MG63 (cell line): ENCODE measurements around the gene FBLN7. TPM values are rescaled to one million over a fixed set of nuclear protein-coding genes. Genes with fewer than 3 reads are reported as not detected.
"Not testable (repeated sequence)": the region's sequence is repeated elsewhere in the genome, so short reads cannot be mapped to it uniquely, and the experiment has no call there.

Experiments
- DNase-seq: peaks from one replicate; pipeline ENCODE4 v3.0.0-alpha.2; 2020
- H3K27me3 ChIP-seq: fragments of 250-450 bp; sonication (Bioruptor Pico); 2 replicates; pipeline ENCODE4 v1.5.1; 2020; ENCODE audit warnings: mild to moderate bottlenecking, moderate library complexity
- H3K36me3 ChIP-seq: fragments of 250-450 bp; sonication (Bioruptor Pico); 2 replicates; pipeline ENCODE4 v1.5.1; 2020; ENCODE audit warnings: mild to moderate bottlenecking, moderate library complexity
- H3K4me3 ChIP-seq: fragments of 250-450 bp; sonication (Bioruptor Pico); 2 replicates; pipeline ENCODE4 v1.5.1; 2020; ENCODE audit warnings: mild to moderate bottlenecking, moderate library complexity
- H3K9me3 ChIP-seq: fragments of 250-450 bp; sonication (Bioruptor Pico); 2 replicates; pipeline ENCODE4 v1.5.1; 2020; ENCODE audit warnings: mild to moderate bottlenecking, moderate library complexity
- total RNA-seq: library from RNA; depleted of rRNA; stranded (reverse); fragments of >200 nt; shearing (Covaris generic); gene quantifications from 2 replicates; pipeline ENCODE4 v1.2.3, GENCODE V29; 2014; ENCODE audit warnings: low replicate concordance

FBLN7 gene
- total RNA-seq, 1 experiment from 2014 or later: not detected

- Histone ChIP-seq H3K27me3 (no peaks in the 10 kb centered on the region), H3K9me3 (peaks cover 4% of the 10 kb centered on the region), H3K36me3 (no peaks in the 10 kb centered on the region), H3K4me3 (peak overlapping the region; percentile 37)
- DNase-seq: no peak
Measured at GRCh38 chr2:112137516-112138158, 548 bp upstream of the FBLN7 start.

DNA sequence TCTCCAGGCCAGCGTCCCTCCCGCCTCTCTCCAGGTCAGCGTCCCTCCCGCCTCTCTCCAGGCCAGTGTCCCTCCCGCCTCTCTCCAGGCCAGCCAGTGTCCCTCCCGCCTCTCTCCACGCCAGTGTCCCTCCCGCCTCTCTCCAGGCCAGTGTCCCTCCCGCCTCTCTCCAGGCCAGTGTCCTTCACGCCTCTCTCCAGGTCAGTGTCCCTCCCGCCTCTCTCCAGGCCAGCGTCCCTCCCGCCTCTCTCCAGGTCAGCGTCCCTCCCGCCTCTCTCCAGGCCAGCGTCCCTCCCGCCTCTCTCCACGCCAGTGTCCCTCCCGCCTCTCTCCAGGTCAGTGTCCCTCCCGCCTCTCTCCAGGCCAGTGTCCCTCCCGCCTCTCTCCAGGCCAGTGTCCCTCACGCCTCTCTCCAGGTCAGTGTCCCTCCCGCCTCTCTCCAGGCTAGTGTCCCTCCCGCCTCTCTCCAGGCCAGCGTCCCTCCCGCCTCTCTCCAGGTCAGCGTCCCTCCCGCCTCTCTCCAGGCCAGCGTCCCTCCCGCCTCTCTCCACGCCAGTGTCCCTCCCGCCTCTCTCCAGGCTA, 939 bp downstream of the FBLN7 start:
- not testable (repeated sequence) for DNase-seq, H3K27me3 ChIP-seq, H3K9me3 ChIP-seq, H3K36me3 ChIP-seq, H3K4me3 ChIP-seq

GRCh38 chr2:112139661-112140204, 1.5 kb downstream of the FBLN7 start:
- H3K4me3 ChIP-seq, DNase-seq, H3K36me3 ChIP-seq, H3K27me3 ChIP-seq, H3K9me3 ChIP-seq: not testable (repeated sequence)

- Histone ChIP-seq H3K27me3 (no peaks in the 10 kb centered on the region), H3K9me3 (no peaks in the 10 kb centered on the region), H3K36me3 (no peaks in the 10 kb centered on the region), H3K4me3 (no peak overlapping the region)
- no peak for DNase-seq
Measured at GRCh38 chr2:112140205-112140802, 2.1 kb downstream of the FBLN7 start.

- Histone ChIP-seq H3K9me3 (no peaks in the 10 kb centered on the region), H3K4me3 (no peak overlapping the region), H3K27me3 (no peaks in the 10 kb centered on the region), H3K36me3 (no peaks in the 10 kb centered on the region)
- DNase-seq: no peak
Measured at GRCh38 chr2:112140899-112141625, 2.9 kb downstream of the FBLN7 start.

GRCh38 chr2:112141626-112142007, 3.4 kb downstream of the FBLN7 start:
- no peaks in the 10 kb centered on the region for H3K36me3 ChIP-seq
- H3K4me3 ChIP-seq: no peak overlapping the region
- no peaks in the 10 kb centered on the region for H3K27me3 ChIP-seq
- no peaks in the 10 kb centered on the region for H3K9me3 ChIP-seq
- no peak for DNase-seq

DNA sequence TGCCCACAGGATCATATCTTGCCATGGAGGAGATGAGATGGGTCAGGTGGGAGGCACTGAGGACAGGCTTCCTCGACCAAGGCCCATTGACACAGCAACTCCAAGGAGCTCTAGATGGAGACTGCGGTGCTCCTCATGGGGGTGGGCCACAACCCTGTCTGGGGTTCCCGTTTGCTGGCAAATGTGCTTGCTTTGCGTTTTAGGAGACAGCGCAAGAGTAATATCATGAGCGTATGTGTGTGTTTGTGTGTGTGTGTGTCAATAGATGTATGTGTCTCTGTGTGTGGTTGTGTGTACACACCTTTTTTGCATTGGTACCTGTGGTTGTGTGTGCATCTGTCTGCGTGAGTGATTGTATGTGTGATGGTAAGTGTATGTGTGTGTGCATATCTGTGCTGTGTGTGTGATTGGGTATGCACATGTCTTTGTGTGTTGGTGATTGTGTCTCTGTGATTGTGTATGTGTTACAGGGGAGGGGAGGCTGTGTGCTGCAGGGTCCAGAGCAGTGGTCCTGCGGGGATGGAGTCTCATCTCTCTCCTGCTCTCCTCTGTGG, 4.4 kb downstream of the FBLN7 start:
- no peak overlapping the region for H3K4me3 ChIP-seq
- DNase-seq: no peak
- no peaks in the 10 kb centered on the region for H3K9me3 ChIP-seq
- no peaks in the 10 kb centered on the region for H3K27me3 ChIP-seq
- H3K36me3 ChIP-seq: no peaks in the 10 kb centered on the region

- H3K36me3 ChIP-seq: no peaks in the 10 kb centered on the region
- H3K27me3 ChIP-seq: no peaks in the 10 kb centered on the region
- H3K4me3 ChIP-seq: no peak overlapping the region
- DNase-seq: no peak
- H3K9me3 ChIP-seq: no peaks in the 10 kb centered on the region
Measured at GRCh38 chr2:112143150-112143549, 5.0 kb downstream of the FBLN7 start.

GRCh38 chr2:112144966-112145365, 6.8 kb downstream of the FBLN7 start:
- Histone ChIP-seq H3K27me3 (no peaks in the 10 kb centered on the region), H3K4me3 (no peak overlapping the region), H3K9me3 (no peaks in the 10 kb centered on the region), H3K36me3 (no peaks in the 10 kb centered on the region)
- DNase-seq: no peak

- H3K36me3 ChIP-seq: no peaks in the 10 kb centered on the region
- no peak for DNase-seq
Measured at GRCh38 chr2:112147382-112148168, 9.4 kb downstream of the FBLN7 start.

DNA sequence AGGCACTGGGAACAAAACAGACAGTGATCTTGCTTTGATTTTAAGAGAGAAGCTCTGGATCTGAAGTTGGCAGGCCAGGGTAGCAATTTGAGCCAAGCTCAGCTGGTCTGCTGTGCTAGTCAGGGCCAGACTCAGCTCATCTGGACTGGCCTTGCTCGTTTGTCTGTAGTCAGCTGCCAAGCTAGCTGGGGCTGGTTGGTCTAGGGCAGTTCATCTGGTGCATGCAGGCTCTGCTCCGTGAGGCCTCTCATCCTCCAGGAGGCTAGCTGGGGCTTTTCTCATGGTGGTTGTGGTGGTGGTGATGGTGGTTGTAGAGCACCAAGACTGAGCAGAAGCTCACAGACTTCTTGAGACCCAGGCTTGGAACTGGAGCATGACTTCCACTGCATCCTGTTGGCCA, 10.3 kb downstream of the FBLN7 start:
- no peaks in the 10 kb centered on the region for H3K36me3 ChIP-seq
- peak; percentile 26 for DNase-seq
- H3K27me3 ChIP-seq: no peaks in the 10 kb centered on the region
- H3K4me3 ChIP-seq: no peak overlapping the region
- H3K9me3 ChIP-seq: no peaks in the 10 kb centered on the region

More at GRCh38 chr2:112147382-112148168, 9.4 kb downstream of the FBLN7 start:
- no peak overlapping the region for H3K4me3 ChIP-seq
- H3K9me3 ChIP-seq: no peaks in the 10 kb centered on the region
- H3K27me3 ChIP-seq: no peaks in the 10 kb centered on the region

DNA sequence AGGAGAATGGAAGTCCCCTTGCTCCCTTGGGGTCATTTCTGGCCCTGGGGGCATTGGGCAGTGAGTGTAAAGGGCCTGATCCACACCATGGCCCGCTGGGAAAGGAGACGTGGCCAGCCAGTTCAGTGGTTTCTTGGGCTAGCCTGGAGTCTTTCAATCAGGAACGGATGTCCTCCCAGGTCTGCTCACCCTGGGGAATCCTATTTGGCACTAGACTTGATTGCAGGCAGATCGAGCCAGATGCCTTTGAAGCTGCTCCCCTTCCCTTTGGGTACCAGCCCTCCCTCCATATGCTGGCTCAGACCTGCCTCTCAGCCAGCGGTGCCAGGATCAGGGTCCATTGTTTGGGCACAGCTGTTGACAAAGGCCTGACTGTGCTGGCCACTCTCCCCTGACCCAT, 11.0 kb downstream of the FBLN7 start:
- Histone ChIP-seq H3K36me3 (no peaks in the 10 kb centered on the region), H3K27me3 (no peaks in the 10 kb centered on the region), H3K4me3 (no peak overlapping the region), H3K9me3 (no peaks in the 10 kb centered on the region)
- no peak for DNase-seq

- DNase-seq: no peak
- no peaks in the 10 kb centered on the region for H3K27me3 ChIP-seq
- no peaks in the 10 kb centered on the region for H3K9me3 ChIP-seq
- no peak overlapping the region for H3K4me3 ChIP-seq
- no peaks in the 10 kb centered on the region for H3K36me3 ChIP-seq
Measured at GRCh38 chr2:112149866-112150435, 11.8 kb downstream of the FBLN7 start.

GRCh38 chr2:112150447-112150846, 12.3 kb downstream of the FBLN7 start:
- H3K9me3 ChIP-seq: no peaks in the 10 kb centered on the region
- H3K27me3 ChIP-seq: no peaks in the 10 kb centered on the region
- DNase-seq: peak; percentile 71
- H3K36me3 ChIP-seq: no peaks in the 10 kb centered on the region
- H3K4me3 ChIP-seq: no peak overlapping the region

- H3K4me3 ChIP-seq: no peak overlapping the region
- H3K9me3 ChIP-seq: no peaks in the 10 kb centered on the region
- no peaks in the 10 kb centered on the region for H3K36me3 ChIP-seq
- DNase-seq: no peak
- H3K27me3 ChIP-seq: no peaks in the 10 kb centered on the region
Measured at GRCh38 chr2:112150851-112151250, 12.7 kb downstream of the FBLN7 start.

GRCh38 chr2:112151271-112151670, 13.1 kb downstream of the FBLN7 start:
- DNase-seq: no peak
- Histone ChIP-seq H3K27me3 (no peaks in the 10 kb centered on the region), H3K36me3 (no peaks in the 10 kb centered on the region), H3K9me3 (no peaks in the 10 kb centered on the region), H3K4me3 (no peak overlapping the region)
